Measurements from ENCODE around the gene PTPRE. TPM values are rescaled to one million over a fixed set of nuclear protein-coding genes. Genes with fewer than 3 reads are reported as not detected.

PTPRE gene
- total RNA-seq, 1 experiment from 2014 or later, result 0.50 TPM

DNA sequence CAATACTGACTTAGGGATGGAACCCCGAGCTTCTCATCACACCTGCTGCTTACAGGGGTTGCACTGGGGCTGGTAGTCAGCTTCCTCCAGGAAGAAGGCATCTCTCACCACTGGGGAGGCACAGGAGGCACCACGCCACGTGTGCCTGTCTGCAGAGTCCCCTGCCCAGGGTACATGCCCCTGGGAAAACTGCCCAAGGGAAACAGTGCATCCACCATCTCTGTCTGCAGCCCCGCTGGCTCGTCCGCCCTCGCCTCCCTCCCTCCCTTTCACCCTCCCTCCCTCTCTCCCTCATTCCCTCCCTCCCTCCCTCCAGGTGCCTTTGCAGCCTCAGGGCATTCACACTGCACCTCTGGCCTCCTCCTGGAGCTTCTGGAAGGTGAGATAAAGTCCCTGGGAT is 101.1 kb downstream of the PTPRE start:
- intact Hi-C loops (cut with micrococcal nuclease; ENCODE audit: unreplicated experiment), result no loop called here
- Histone ChIP-seq H3K4me3 (ENCODE audit: low read depth, low read length) (no peak overlapping the region), H3K36me3 (ENCODE audit: control insufficient read depth, insufficient read depth, low read length) (no peaks in the 10 kb centered on the region), H3K27me3 (replicated peaks; ENCODE audit: control insufficient read depth, insufficient read depth, low read length) (peaks cover 2% of the 10 kb centered on the region), H3K9me3 (no peaks in the 10 kb centered on the region), H3K4me1 (no peaks in the 10 kb centered on the region)
- H3K27ac Mint-ChIP-seq (ENCODE audit: unreplicated experiment), result no peak overlapping the region
- H3K9me3 Mint-ChIP-seq (ENCODE audit: unreplicated experiment), result no peaks in the 10 kb centered on the region
- ChIA-PET POLR2A (no interaction called here), CTCF (interaction anchor here (1.3 kb wide), 1 partner anchor 61 kb away, joined by 5 read pairs; no protein-coding TSS in a partner anchor)
- H3K4me1 Mint-ChIP-seq (ENCODE audit: low read depth, unreplicated experiment), result no peaks in the 10 kb centered on the region
- no TSS peak for BruUV-seq (replicated peaks)
- TF ChIP-seq, protein P1, sequence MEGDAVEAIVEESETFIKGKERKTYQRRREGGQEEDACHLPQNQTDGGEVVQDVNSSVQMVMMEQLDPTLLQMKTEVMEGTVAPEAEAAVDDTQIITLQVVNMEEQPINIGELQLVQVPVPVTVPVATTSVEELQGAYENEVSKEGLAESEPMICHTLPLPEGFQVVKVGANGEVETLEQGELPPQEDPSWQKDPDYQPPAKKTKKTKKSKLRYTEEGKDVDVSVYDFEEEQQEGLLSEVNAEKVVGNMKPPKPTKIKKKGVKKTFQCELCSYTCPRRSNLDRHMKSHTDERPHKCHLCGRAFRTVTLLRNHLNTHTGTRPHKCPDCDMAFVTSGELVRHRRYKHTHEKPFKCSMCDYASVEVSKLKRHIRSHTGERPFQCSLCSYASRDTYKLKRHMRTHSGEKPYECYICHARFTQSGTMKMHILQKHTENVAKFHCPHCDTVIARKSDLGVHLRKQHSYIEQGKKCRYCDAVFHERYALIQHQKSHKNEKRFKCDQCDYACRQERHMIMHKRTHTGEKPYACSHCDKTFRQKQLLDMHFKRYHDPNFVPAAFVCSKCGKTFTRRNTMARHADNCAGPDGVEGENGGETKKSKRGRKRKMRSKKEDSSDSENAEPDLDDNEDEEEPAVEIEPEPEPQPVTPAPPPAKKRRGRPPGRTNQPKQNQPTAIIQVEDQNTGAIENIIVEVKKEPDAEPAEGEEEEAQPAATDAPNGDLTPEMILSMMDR (IDR thresholded peaks at IDR 0.05; ENCODE audit: insufficient read depth in 1 of 2, low read depth in 1 of 2, low read length in 1 of 2, severe bottlenecking in 1 of 2, unreplicated experiment in 1 of 2), result no peak
- H3K4me3 Mint-ChIP-seq (ENCODE audit: unreplicated experiment), result no peak overlapping the region
- no peak for DNase-seq
- H3K36me3 Mint-ChIP-seq (ENCODE audit: insufficient read depth, unreplicated experiment), result peaks cover 5% of the 10 kb centered on the region
- peaks cover 6% of the 10 kb centered on the region for H3K27me3 Mint-ChIP-seq (ENCODE audit: insufficient read depth, unreplicated experiment)

DNA sequence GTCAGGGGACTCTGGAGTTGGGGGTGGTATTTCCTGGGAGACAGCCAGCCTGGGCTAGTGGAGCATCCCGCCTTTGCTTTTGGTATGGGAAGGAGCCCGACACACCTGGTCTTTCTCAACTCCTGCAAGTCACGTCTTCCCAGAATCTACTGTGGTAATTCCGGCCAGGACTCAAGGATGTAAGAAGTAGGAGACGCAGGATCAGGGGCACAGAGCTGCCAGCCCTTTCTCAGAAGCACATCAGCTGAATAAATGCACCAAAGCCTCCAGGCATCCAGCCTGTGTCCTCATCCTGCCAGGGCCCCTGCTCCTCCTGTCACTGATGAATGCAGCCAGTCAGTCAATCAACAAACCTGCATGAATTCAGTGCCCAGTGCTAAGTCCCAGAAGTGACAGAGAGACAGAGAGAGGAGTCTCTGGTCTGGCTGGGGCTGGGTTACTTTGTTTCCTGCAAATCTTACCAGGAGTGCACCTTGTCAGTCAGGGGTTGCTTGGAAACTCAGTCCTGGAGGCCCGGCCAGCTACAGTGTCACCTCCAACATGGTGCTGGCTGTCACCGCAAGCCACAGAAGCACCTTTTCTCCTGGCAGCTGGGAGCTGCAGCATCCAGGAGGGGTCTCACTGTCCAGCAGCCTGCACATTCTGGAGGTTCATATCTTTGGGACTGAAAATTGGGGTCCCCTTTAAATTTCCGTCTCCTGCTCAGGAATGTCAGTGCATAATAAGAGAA is 101.8 kb downstream of the PTPRE start:
- H3K36me3 Mint-ChIP-seq (ENCODE audit: insufficient read depth, unreplicated experiment), result peaks cover 5% of the 10 kb centered on the region
- Histone ChIP-seq H3K4me1 (no peaks in the 10 kb centered on the region), H3K4me3 (ENCODE audit: low read depth, low read length) (no peak overlapping the region), H3K36me3 (ENCODE audit: control insufficient read depth, insufficient read depth, low read length) (no peaks in the 10 kb centered on the region), H3K27me3 (replicated peaks; ENCODE audit: control insufficient read depth, insufficient read depth, low read length) (peaks cover 2% of the 10 kb centered on the region), H3K9me3 (no peaks in the 10 kb centered on the region)
- ChIA-PET POLR2A (no interaction called here), CTCF (interaction anchor here (0.9 to 1.6 kb wide), 4 partner anchors 60 to 103 kb away, joined by 3 to 8 read pairs (median 5); partner anchors contain the start of gene PTPRE)
- H3K27ac Mint-ChIP-seq (ENCODE audit: unreplicated experiment), result no peak overlapping the region
- no peaks in the 10 kb centered on the region for H3K9me3 Mint-ChIP-seq (ENCODE audit: unreplicated experiment)
- BruUV-seq (replicated peaks), result no TSS peak
- no peaks in the 10 kb centered on the region for H3K4me1 Mint-ChIP-seq (ENCODE audit: low read depth, unreplicated experiment)
- no peak overlapping the region for H3K4me3 Mint-ChIP-seq (ENCODE audit: unreplicated experiment)
- intact Hi-C loops (cut with micrococcal nuclease; ENCODE audit: unreplicated experiment), result no loop called here
- no peak for DNase-seq
- peaks cover 6% of the 10 kb centered on the region for H3K27me3 Mint-ChIP-seq (ENCODE audit: insufficient read depth, unreplicated experiment)
- TF ChIP-seq, protein P1 (IDR thresholded peaks at IDR 0.05; ENCODE audit: insufficient read depth in 1 of 2, low read depth in 1 of 2, low read length in 1 of 2, severe bottlenecking in 1 of 2, unreplicated experiment in 1 of 2), result no peak

DNA sequence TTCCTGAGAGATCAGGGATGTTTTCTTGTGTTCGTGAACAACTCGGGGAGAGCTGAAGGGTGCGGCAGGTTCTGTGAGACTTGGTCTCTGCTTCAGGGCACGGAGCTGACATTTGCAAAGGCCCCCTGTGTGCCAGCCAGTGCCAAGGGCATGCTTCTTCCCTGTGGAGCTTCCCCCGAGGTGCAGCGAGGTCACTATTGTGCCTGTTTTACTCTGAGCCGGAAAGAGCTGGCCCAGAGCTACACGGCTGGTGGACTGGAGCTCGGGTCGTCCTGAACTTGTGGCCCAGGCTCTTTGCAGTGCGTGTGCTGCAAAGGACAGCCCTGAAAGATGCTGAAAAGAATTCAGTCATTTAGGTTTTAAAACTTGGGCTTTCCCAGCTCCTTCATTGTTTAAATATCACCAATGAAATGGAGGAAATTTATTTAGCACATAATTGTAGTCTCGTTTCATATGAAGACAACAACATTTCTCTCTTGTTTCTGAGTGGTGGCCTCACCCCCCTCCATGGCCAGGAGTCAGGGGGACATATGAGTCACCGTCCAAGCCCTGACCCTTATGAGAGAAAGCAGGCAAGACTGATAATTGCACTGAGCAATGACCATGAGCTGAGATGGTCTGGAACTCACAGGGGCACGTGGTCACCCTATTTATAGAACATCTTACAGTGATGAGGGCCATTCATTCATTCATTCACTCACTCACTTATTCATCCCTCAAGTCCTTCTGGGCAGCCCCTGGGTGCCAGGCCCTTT is 102.6 kb downstream of the PTPRE start:
- no peaks in the 10 kb centered on the region for H3K36me3 ChIP-seq (ENCODE audit: control insufficient read depth, insufficient read depth, low read length)
- no peak overlapping the region for H3K27ac Mint-ChIP-seq (ENCODE audit: unreplicated experiment)
- BruUV-seq (replicated peaks), result no TSS peak
- H3K27me3 ChIP-seq (replicated peaks; ENCODE audit: control insufficient read depth, insufficient read depth, low read length), result peaks cover 2% of the 10 kb centered on the region
- TF ChIP-seq, protein P1 (IDR thresholded peaks at IDR 0.05; ENCODE audit: insufficient read depth in 1 of 2, low read depth in 1 of 2, low read length in 1 of 2, severe bottlenecking in 1 of 2, unreplicated experiment in 1 of 2), result no peak
- H3K4me1 ChIP-seq, result no peaks in the 10 kb centered on the region
- no peaks in the 10 kb centered on the region for H3K4me1 Mint-ChIP-seq (ENCODE audit: low read depth, unreplicated experiment)
- no peak overlapping the region for H3K4me3 ChIP-seq (ENCODE audit: low read depth, low read length)
- H3K9me3 ChIP-seq, result no peaks in the 10 kb centered on the region
- ChIA-PET CTCF (interaction anchor here (0.9 to 1.6 kb wide), 3 partner anchors 60 to 104 kb away, joined by 3 to 8 read pairs (median 5); partner anchors contain the start of gene PTPRE), POLR2A (no interaction called here)
- peaks cover 5% of the 10 kb centered on the region for H3K36me3 Mint-ChIP-seq (ENCODE audit: insufficient read depth, unreplicated experiment)
- H3K27me3 Mint-ChIP-seq (ENCODE audit: insufficient read depth, unreplicated experiment), result peaks cover 6% of the 10 kb centered on the region
- intact Hi-C loops (cut with micrococcal nuclease; ENCODE audit: unreplicated experiment), result loop anchor here (5.0 kb wide), 1 partner anchor 292 kb away; no protein-coding TSS in a partner anchor
- no peak for DNase-seq
- no peaks in the 10 kb centered on the region for H3K9me3 Mint-ChIP-seq (ENCODE audit: unreplicated experiment)
- no peak overlapping the region for H3K4me3 Mint-ChIP-seq (ENCODE audit: unreplicated experiment)
